GM18870 (cell line): ENCODE measurements around the gene LPGAT1.
A peak's percentile ranks its signal among the peaks of the same experiment; 100 is the strongest.
"Not testable (repeated sequence)": the region's sequence is repeated elsewhere in the genome, so short reads cannot be mapped to it uniquely, and the experiment has no call there.

Experiments used
- ATAC-seq: cut with Tn5 transposase; IDR thresholded peaks from one replicate; pipeline ENCODE4 v1.9.1; 2021; ENCODE audit warnings: moderate library complexity; ENCODE audit not compliant: unreplicated experiment

Gene LPGAT1

GRCh38 chr1:211708006-211708405 lies 122.6 kb downstream of the LPGAT1 start:
- ATAC-seq: no peak

GRCh38 chr1:211705467-211706091 lies 125.0 kb downstream of the LPGAT1 start:
- ATAC-seq: no peak

- no peak for ATAC-seq
Observed at GRCh38 chr1:211704543-211704942, 126.0 kb downstream of the LPGAT1 start.

GRCh38 chr1:211703812-211704537 lies 126.6 kb downstream of the LPGAT1 start:
- no peak for ATAC-seq

- ATAC-seq: no peak
Observed at GRCh38 chr1:211701733-211702132, 128.8 kb downstream of the LPGAT1 start.

- no peak for ATAC-seq
Observed at GRCh38 chr1:211699059-211699458, 131.5 kb downstream of the LPGAT1 start.

- peak; percentile 45 for ATAC-seq
Observed at GRCh38 chr1:211698161-211699026, 132.2 kb downstream of the LPGAT1 start.

- peak; percentile 68 for ATAC-seq
Observed at GRCh38 chr1:211697356-211697755, 133.2 kb downstream of the LPGAT1 start.

- peak; percentile 49 for ATAC-seq
Observed at GRCh38 chr1:211695135-211695816, 135.3 kb downstream of the LPGAT1 start.

- not testable (repeated sequence) for ATAC-seq
Observed at GRCh38 chr1:211693911-211694310, 136.7 kb downstream of the LPGAT1 start.
